Type B pancreatic cell (in vitro differentiated cells): Measurements from ENCODE around the gene C10orf90. TPM values are rescaled to one million over a fixed set of nuclear protein-coding genes. Genes with fewer than 3 reads are reported as not detected.
A peak's percentile ranks its signal among the peaks of the same experiment; 100 is the strongest.

ENCODE experiments used
- DNase-seq: peaks from one replicate; pipeline ENCODE4 v3.0.0; 2021; ENCODE audit warnings: mixed read lengths; ENCODE audit not compliant: unreplicated experiment; ENCODE audit errors: extremely low spot score
- H3K27ac Mint-ChIP-seq: 2 replicates; pipeline ENCODE4 v1.8.0; 2021; ENCODE audit warnings: mild to moderate bottlenecking, mixed read lengths
- H3K27me3 Mint-ChIP-seq: 2 replicates; pipeline ENCODE4 v1.8.0; 2021; ENCODE audit warnings: mixed read lengths
- H3K36me3 Mint-ChIP-seq: 2 replicates; pipeline ENCODE4 v1.8.0; 2021; ENCODE audit warnings: mixed read lengths
- H3K4me1 Mint-ChIP-seq: one replicate; pipeline ENCODE4 v1.8.0; 2021; ENCODE audit warnings: mixed read lengths; ENCODE audit not compliant: unreplicated experiment
- H3K4me3 Mint-ChIP-seq: 2 replicates; pipeline ENCODE4 v1.8.0; 2021; ENCODE audit warnings: mild to moderate bottlenecking, mixed read lengths
- H3K9me3 Mint-ChIP-seq: 2 replicates; pipeline ENCODE4 v1.8.0; 2021; ENCODE audit warnings: mixed read lengths
- CTCF ChIP-seq: fragments of 200-600 bp; sonication (generic); conservative IDR thresholded peaks from 2 replicates; pipeline ENCODE4 v1.5.0; 2021; ENCODE audit warnings: antibody characterized with exemption, mild to moderate bottlenecking
- total RNA-seq: library from RNA; stranded (reverse); gene quantifications from 2 replicates; pipeline ENCODE4 v1.2.1, GENCODE V29; 2021; ENCODE audit warnings: low replicate concordance

C10orf90 gene
- total RNA-seq, 1 donor from 2014 or later = 1.5 TPM

GRCh38 chr10:126392068-126392467 lies 278.4 kb downstream of the C10orf90 start:
- H3K36me3 Mint-ChIP-seq = peaks cover 3% of the 10 kb centered on the region
- peaks cover 18% of the 10 kb centered on the region for H3K9me3 Mint-ChIP-seq
- H3K27me3 Mint-ChIP-seq = peaks cover 48% of the 10 kb centered on the region
- no peak for TF ChIP-seq CTCF
- H3K4me1 Mint-ChIP-seq = peaks cover 21% of the 10 kb centered on the region
- peak overlapping the region; percentile 10 for H3K4me3 Mint-ChIP-seq
- no peak for DNase-seq
- no peak overlapping the region for H3K27ac Mint-ChIP-seq

- H3K27me3 Mint-ChIP-seq = peaks cover 50% of the 10 kb centered on the region
- H3K36me3 Mint-ChIP-seq = no peaks in the 10 kb centered on the region
- H3K9me3 Mint-ChIP-seq = peaks cover 13% of the 10 kb centered on the region
- peak overlapping the region; percentile 73 for H3K4me3 Mint-ChIP-seq
- peak overlapping the region; percentile 6 for H3K27ac Mint-ChIP-seq
- DNase-seq = no peak
- no peak for TF ChIP-seq CTCF
- H3K4me1 Mint-ChIP-seq = peaks cover 29% of the 10 kb centered on the region
These were observed 279.2 kb downstream of the C10orf90 start for GRCh38 chr10:126391192-126391885.

GRCh38 chr10:126390324-126390723 lies 280.2 kb downstream of the C10orf90 start:
- H3K4me3 Mint-ChIP-seq = peak overlapping the region; percentile 71
- H3K9me3 Mint-ChIP-seq = peaks cover 13% of the 10 kb centered on the region
- peaks cover 60% of the 10 kb centered on the region for H3K27me3 Mint-ChIP-seq
- no peak for TF ChIP-seq CTCF
- no peak for DNase-seq
- H3K36me3 Mint-ChIP-seq = peaks cover 6% of the 10 kb centered on the region
- H3K4me1 Mint-ChIP-seq = peaks cover 29% of the 10 kb centered on the region
- H3K27ac Mint-ChIP-seq = peak overlapping the region; percentile 6

GRCh38 chr10:126387931-126388911 lies 282.3 kb downstream of the C10orf90 start, which contains the start of gene ADAM12:
Gene ADAM12 (minus strand): TSS chr10:126388477. CDS start chr10:126388145, 332 bp downstream.
- TF ChIP-seq CTCF = no peak
- DNase-seq = no peak
- Mint-ChIP-seq H3K27ac (peak within 1 kb of the TSS; percentile 73), H3K4me1 (peaks cover 25% of the 10 kb centered on the region), H3K9me3 (peaks cover 14% of the 10 kb centered on the region), H3K36me3 (peaks cover 9% of the 10 kb centered on the region), H3K27me3 (peaks cover 64% of the 10 kb centered on the region), H3K4me3 (peak within 1 kb of the TSS; percentile 94)

- Mint-ChIP-seq H3K27me3 (peaks cover 67% of the 10 kb centered on the region), H3K4me3 (peak overlapping the region; percentile 94), H3K4me1 (peaks cover 25% of the 10 kb centered on the region)
These were observed 283.2 kb downstream of the C10orf90 start for GRCh38 chr10:126387041-126387921.

More at GRCh38 chr10:126387041-126387921, 283.2 kb downstream of the C10orf90 start:
- TF ChIP-seq CTCF = peak; percentile 95
- DNase-seq = peak; percentile 80
- H3K36me3 Mint-ChIP-seq = peaks cover 9% of the 10 kb centered on the region
- H3K9me3 Mint-ChIP-seq = peaks cover 14% of the 10 kb centered on the region
- peak overlapping the region; percentile 73 for H3K27ac Mint-ChIP-seq
